Measurements from ENCODE around the gene ABCA4. TPM values are rescaled to one million over a fixed set of nuclear protein-coding genes. Genes with fewer than 3 reads are reported as not detected.

ABCA4 gene
- polyA plus RNA-seq, 1 donor from 2014 or later = not detected

GRCh38 chr1:94090761-94091160, 30.2 kb downstream of the ABCA4 start:
- Mint-ChIP-seq H3K27me3 (peaks cover 31% of the 10 kb centered on the region), H3K27ac (no peak overlapping the region), H3K36me3 (peaks cover 3% of the 10 kb centered on the region), H3K4me1 (no peaks in the 10 kb centered on the region), H3K9me3 (peaks cover 0 to 2% (median 2%) of the 10 kb centered on the region in 3 donors), H3K4me3 (no peak overlapping the region)

- H3K36me3 Mint-ChIP-seq = no peaks in the 10 kb centered on the region
- no peak overlapping the region for H3K27ac Mint-ChIP-seq
- H3K27me3 Mint-ChIP-seq = peaks cover 23% of the 10 kb centered on the region
- peaks cover 0 to 2% (median 1%) of the 10 kb centered on the region in 3 donors for H3K9me3 Mint-ChIP-seq
- no peaks in the 10 kb centered on the region for H3K4me1 Mint-ChIP-seq
- no peak overlapping the region for H3K4me3 Mint-ChIP-seq
Measured at GRCh38 chr1:94087193-94087592, 33.8 kb downstream of the ABCA4 start.

GRCh38 chr1:94084547-94084946, 36.4 kb downstream of the ABCA4 start:
- Mint-ChIP-seq H3K27ac (no peak overlapping the region), H3K36me3 (no peaks in the 10 kb centered on the region)

GRCh38 chr1:94084085-94084484, 36.9 kb downstream of the ABCA4 start:
- Mint-ChIP-seq H3K27ac (no peak overlapping the region), H3K27me3 (peaks cover 15% of the 10 kb centered on the region), H3K4me3 (no peak overlapping the region), H3K4me1 (no peaks in the 10 kb centered on the region), H3K9me3 (peaks cover 0 to 2% (median 1%) of the 10 kb centered on the region in 3 donors), H3K36me3 (no peaks in the 10 kb centered on the region)

More at GRCh38 chr1:94084547-94084946, 36.4 kb downstream of the ABCA4 start:
- H3K27me3 Mint-ChIP-seq = peaks cover 15% of the 10 kb centered on the region
- no peaks in the 10 kb centered on the region for H3K4me1 Mint-ChIP-seq
- no peak overlapping the region for H3K4me3 Mint-ChIP-seq
- peaks cover 0 to 2% (median 1%) of the 10 kb centered on the region in 3 donors for H3K9me3 Mint-ChIP-seq

DNA sequence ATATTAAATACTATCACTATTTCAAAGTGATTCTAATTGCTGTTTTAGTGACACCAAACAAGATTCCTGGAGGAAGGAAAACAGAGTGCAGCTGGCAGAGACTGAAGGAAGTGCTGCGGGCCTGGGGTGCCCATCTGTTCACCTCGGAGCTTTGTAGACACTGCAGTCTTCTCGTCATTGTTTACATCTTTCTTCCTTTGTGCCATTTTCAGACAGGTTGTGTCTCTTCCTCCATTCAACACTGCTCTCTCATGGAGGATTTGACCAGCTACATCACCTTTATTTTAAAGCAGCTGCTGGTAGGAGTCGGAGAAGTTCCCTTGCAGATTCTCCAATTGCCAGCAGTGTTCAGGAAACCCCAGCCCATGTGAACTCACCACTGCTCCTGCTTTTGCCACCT, 37.3 kb downstream of the ABCA4 start:
- H3K4me3 Mint-ChIP-seq = no peak overlapping the region

GRCh38 chr1:94081566-94082344, 39.2 kb downstream of the ABCA4 start:
- Mint-ChIP-seq H3K27ac (no peak overlapping the region), H3K27me3 (peaks cover 8% of the 10 kb centered on the region), H3K4me3 (no peak overlapping the region), H3K36me3 (no peaks in the 10 kb centered on the region), H3K9me3 (peaks cover 0 to 1% (median 0%) of the 10 kb centered on the region in 3 donors), H3K4me1 (no peaks in the 10 kb centered on the region)

More for the DNA sequence above, 37.3 kb downstream of the ABCA4 start:
- no peaks in the 10 kb centered on the region for H3K36me3 Mint-ChIP-seq
- peaks cover 15% of the 10 kb centered on the region for H3K27me3 Mint-ChIP-seq
- H3K9me3 Mint-ChIP-seq = peaks cover 0 to 2% (median 1%) of the 10 kb centered on the region in 3 donors
- no peaks in the 10 kb centered on the region for H3K4me1 Mint-ChIP-seq
- H3K27ac Mint-ChIP-seq = no peak overlapping the region

DNA sequence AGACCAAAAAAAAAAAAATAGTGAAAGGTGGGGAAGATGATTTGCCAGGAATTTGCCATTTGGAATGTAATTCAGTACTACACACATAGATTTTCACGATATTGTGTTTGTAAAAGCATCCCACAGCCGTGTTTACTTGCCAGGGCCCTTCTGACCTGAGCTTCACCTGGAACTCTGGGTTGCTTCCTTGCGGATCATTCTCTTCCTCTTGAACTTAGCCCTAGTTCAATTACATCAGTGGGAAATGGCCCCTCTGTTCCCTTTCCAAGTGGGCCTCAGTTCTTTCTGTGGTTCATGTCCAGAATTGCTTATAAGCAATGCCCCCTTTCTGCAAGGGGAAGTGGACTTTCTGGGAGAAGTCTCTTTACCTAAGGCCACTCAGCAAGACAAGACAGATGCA, 41.0 kb downstream of the ABCA4 start:
- no peak overlapping the region for H3K4me3 Mint-ChIP-seq
- no peaks in the 10 kb centered on the region for H3K36me3 Mint-ChIP-seq
- H3K27me3 Mint-ChIP-seq = peaks cover 5% of the 10 kb centered on the region
- no peaks in the 10 kb centered on the region for H3K4me1 Mint-ChIP-seq
- no peak overlapping the region for H3K27ac Mint-ChIP-seq
- no peaks in the 10 kb centered on the region for H3K9me3 Mint-ChIP-seq

- Mint-ChIP-seq H3K36me3 (no peaks in the 10 kb centered on the region), H3K9me3 (no peaks in the 10 kb centered on the region), H3K27me3 (peaks cover 5% of the 10 kb centered on the region), H3K27ac (no peak overlapping the region), H3K4me3 (no peak overlapping the region), H3K4me1 (no peaks in the 10 kb centered on the region)
Measured at GRCh38 chr1:94079080-94079940, 41.6 kb downstream of the ABCA4 start.

- H3K4me1 Mint-ChIP-seq = no peaks in the 10 kb centered on the region
- no peak overlapping the region for H3K27ac Mint-ChIP-seq
- H3K9me3 Mint-ChIP-seq = peaks cover 0 to 6% (median 0%) of the 10 kb centered on the region in 3 donors
- H3K27me3 Mint-ChIP-seq = peaks cover 5% of the 10 kb centered on the region
- H3K36me3 Mint-ChIP-seq = no peaks in the 10 kb centered on the region
- no peak overlapping the region for H3K4me3 Mint-ChIP-seq
Measured at GRCh38 chr1:94072840-94073522, 48.0 kb downstream of the ABCA4 start.

GRCh38 chr1:94071976-94072375, 49.0 kb downstream of the ABCA4 start:
- H3K27ac Mint-ChIP-seq = no peak overlapping the region
- H3K4me1 Mint-ChIP-seq = no peaks in the 10 kb centered on the region
- H3K9me3 Mint-ChIP-seq = peaks cover 0 to 6% (median 0%) of the 10 kb centered on the region in 3 donors
- no peaks in the 10 kb centered on the region for H3K36me3 Mint-ChIP-seq
- H3K4me3 Mint-ChIP-seq = no peak overlapping the region
- peaks cover 5% of the 10 kb centered on the region for H3K27me3 Mint-ChIP-seq

- no peak overlapping the region for H3K4me3 Mint-ChIP-seq
- peaks cover 5% of the 10 kb centered on the region for H3K27me3 Mint-ChIP-seq
- no peaks in the 10 kb centered on the region for H3K4me1 Mint-ChIP-seq
- no peaks in the 10 kb centered on the region for H3K36me3 Mint-ChIP-seq
- H3K27ac Mint-ChIP-seq = no peak overlapping the region
- H3K9me3 Mint-ChIP-seq = peaks cover 0 to 6% (median 0%) of the 10 kb centered on the region in 3 donors
Measured at GRCh38 chr1:94071391-94071790, 49.6 kb downstream of the ABCA4 start.

- H3K27me3 Mint-ChIP-seq = peaks cover 5% of the 10 kb centered on the region
- no peak overlapping the region for H3K27ac Mint-ChIP-seq
- no peak overlapping the region for H3K4me3 Mint-ChIP-seq
- H3K36me3 Mint-ChIP-seq = no peaks in the 10 kb centered on the region
- H3K9me3 Mint-ChIP-seq = peaks cover 0 to 6% (median 0%) of the 10 kb centered on the region in 3 donors
- no peaks in the 10 kb centered on the region for H3K4me1 Mint-ChIP-seq
Measured at GRCh38 chr1:94070865-94071264, 50.1 kb downstream of the ABCA4 start.

- H3K36me3 Mint-ChIP-seq = no peaks in the 10 kb centered on the region
- peaks cover 0 to 6% (median 0%) of the 10 kb centered on the region in 3 donors for H3K9me3 Mint-ChIP-seq
- H3K27ac Mint-ChIP-seq = no peak overlapping the region
- H3K27me3 Mint-ChIP-seq = peaks cover 7% of the 10 kb centered on the region
- no peak overlapping the region for H3K4me3 Mint-ChIP-seq
- H3K4me1 Mint-ChIP-seq = no peaks in the 10 kb centered on the region
Measured at GRCh38 chr1:94069919-94070285, 51.0 kb downstream of the ABCA4 start.

- H3K4me3 Mint-ChIP-seq = no peak overlapping the region
- no peak overlapping the region for H3K27ac Mint-ChIP-seq
- H3K9me3 Mint-ChIP-seq = peaks cover 0 to 6% (median 0%) of the 10 kb centered on the region in 3 donors
- H3K27me3 Mint-ChIP-seq = peaks cover 5% of the 10 kb centered on the region
- H3K36me3 Mint-ChIP-seq = no peaks in the 10 kb centered on the region
- no peaks in the 10 kb centered on the region for H3K4me1 Mint-ChIP-seq
Measured at GRCh38 chr1:94068999-94069918, 51.7 kb downstream of the ABCA4 start.

Data from IgD-negative memory B cell (primary cell).